GM23338 (cell line): ENCODE measurements around the gene IGF2. TPM values are rescaled to one million over a fixed set of nuclear protein-coding genes. Genes with fewer than 3 reads are reported as not detected.
A peak's percentile ranks its signal among the peaks of the same experiment; 100 is the strongest.

Experiments
- ATAC-seq: fragments of 200-7000 bp; cut with Tn5 transposase; 3 replicates; pipeline ENCODE4 v1.9.1; 2020
- DNase-seq: peaks from one replicate; pipeline ENCODE4 v3.0.0-alpha.2; 2015; ENCODE audit warnings: low spot score
- H2AFZ ChIP-seq: fragments of 200-600 bp; sonication (generic); 2 replicates; pipeline ENCODE4 v1.8.0; 2016; ENCODE audit warnings: antibody characterized with exemption, mild to moderate bottlenecking, moderate library complexity
- H3F3A ChIP-seq: fragments of 200-600 bp; sonication (generic); replicated peaks from 2 replicates; pipeline ENCODE4 v1.8.0; 2017; ENCODE audit warnings: antibody characterized with exemption, mixed run types, low read depth
- H3K27ac ChIP-seq: fragments of 200-600 bp; sonication (generic); 2 replicates; pipeline ENCODE4 v1.6.1; 2016; ENCODE audit warnings: low read depth
- H3K27me3 ChIP-seq: fragments of 200-600 bp; sonication (generic); 2 replicates; pipeline ENCODE4 v1.8.0; 2016; ENCODE audit warnings: mild to moderate bottlenecking, mixed run types, moderate library complexity; ENCODE audit not compliant: insufficient read depth
- H3K36me3 ChIP-seq: fragments of 200-600 bp; sonication (generic); 2 replicates; pipeline ENCODE4 v1.8.0; 2016; ENCODE audit warnings: mild to moderate bottlenecking; ENCODE audit not compliant: insufficient read depth
- H3K4me1 ChIP-seq: fragments of 200-600 bp; sonication (generic); 2 replicates; pipeline ENCODE4 v1.8.0; 2016; ENCODE audit warnings: mild to moderate bottlenecking, moderate library complexity; ENCODE audit not compliant: insufficient read depth
- H3K4me2 ChIP-seq: fragments of 200-600 bp; sonication (generic); 2 replicates; pipeline ENCODE4 v1.7.1; 2017; ENCODE audit warnings: mixed run types
- H3K4me3 ChIP-seq: fragments of 200-600 bp; sonication (generic); 2 replicates; pipeline ENCODE4 v1.6.1; 2016; ENCODE audit warnings: mixed run types
- H3K79me2 ChIP-seq: fragments of 200-600 bp; sonication (generic); replicated peaks from 2 replicates; pipeline ENCODE4 v1.8.0; 2017; ENCODE audit warnings: mild to moderate bottlenecking; ENCODE audit not compliant: insufficient read depth
- H3K9me2 ChIP-seq: fragments of 200-600 bp; sonication (generic); 2 replicates; pipeline ENCODE4 v1.8.0; 2017; ENCODE audit not compliant: insufficient read depth
- H4K20me1 ChIP-seq: fragments of 200-600 bp; sonication (generic); replicated peaks from 2 replicates; pipeline ENCODE4 v1.8.0; 2017; ENCODE audit warnings: mild to moderate bottlenecking; ENCODE audit not compliant: insufficient read depth
- H3K27ac Mint-ChIP-seq: 2 replicates; pipeline ENCODE4 v1.8.0; 2020; ENCODE audit warnings: inconsistent platforms, mild to moderate bottlenecking, moderate library complexity, mixed read lengths
- H3K27me3 Mint-ChIP-seq: 3 replicates; pipeline ENCODE4 v1.8.0; 2022; ENCODE audit warnings: low read depth, mild to moderate bottlenecking, moderate library complexity, mixed read lengths, inconsistent platforms; ENCODE audit not compliant: insufficient read depth, poor library complexity
- H3K36me3 Mint-ChIP-seq: 3 replicates; pipeline ENCODE4 v1.8.0; 2021; ENCODE audit warnings: low read depth, mild to moderate bottlenecking, inconsistent platforms, moderate library complexity, mixed read lengths
- H3K4me1 Mint-ChIP-seq: 3 replicates; pipeline ENCODE4 v1.8.0; 2020; ENCODE audit warnings: mild to moderate bottlenecking, inconsistent platforms, mixed read lengths
- H3K4me3 Mint-ChIP-seq: 3 replicates; pipeline ENCODE4 v1.8.0; 2021; ENCODE audit warnings: moderate library complexity, mild to moderate bottlenecking, inconsistent platforms, mixed read lengths
- H3K9me3 Mint-ChIP-seq: 3 replicates; pipeline ENCODE4 v1.8.0; 2020; ENCODE audit warnings: moderate library complexity, mild to moderate bottlenecking, inconsistent platforms, mixed read lengths
- CREB1 ChIP-seq: fragments of 250-450 bp; sonication (Bioruptor Pico); IDR thresholded peaks from 2 replicates; pipeline ENCODE4 v1.5.0; 2020; ENCODE audit warnings: low read depth, mild to moderate bottlenecking, moderate library complexity
- CTCF ChIP-seq, 2 experiments: fragments of 200-600 bp in 1 of 2; sonication (generic) in 1 of 2; conservative IDR thresholded peaks; 2 replicates each; pipeline versions ENCODE4 v1.5.1 to v1.6.1; 2016 to 2017; ENCODE audit warnings: antibody characterized with exemption in 2 of 2, low read depth in 2 of 2, mild to moderate bottlenecking in 2 of 2, moderate library complexity in 1 of 2
- ETS1 ChIP-seq: IDR thresholded peaks from 2 replicates; pipeline ENCODE4 v1.6.1; 2016; ENCODE audit warnings: antibody characterized with exemption
- EZH2 ChIP-seq: fragments of 200-600 bp; sonication (generic); IDR thresholded peaks from one replicate; pipeline ENCODE4 v1.8.0; 2017; ENCODE audit warnings: antibody characterized with exemption, mild to moderate bottlenecking, low read depth; ENCODE audit not compliant: unreplicated experiment
- EZH2phosphoT487 ChIP-seq: fragments of 200-600 bp; sonication (generic); IDR thresholded peaks from one replicate; pipeline ENCODE4 v1.8.1; 2018; ENCODE audit warnings: antibody characterized with exemption; ENCODE audit not compliant: unreplicated experiment
- JUNB ChIP-seq: IDR thresholded peaks from one replicate; pipeline ENCODE4 v1.6.1; 2016; ENCODE audit warnings: antibody characterized with exemption; ENCODE audit not compliant: unreplicated experiment
- NANOG ChIP-seq: IDR thresholded peaks from 2 replicates; pipeline ENCODE4 v1.6.1; 2016; ENCODE audit warnings: antibody characterized with exemption, borderline replicate concordance
- POLR2AphosphoS5 ChIP-seq: IDR thresholded peaks from 2 replicates; pipeline ENCODE4 v1.6.1; 2016; ENCODE audit warnings: antibody characterized with exemption, low read depth
- REST ChIP-seq: IDR thresholded peaks from one replicate; pipeline ENCODE4 v1.6.1; 2018; ENCODE audit warnings: antibody characterized with exemption; ENCODE audit not compliant: unreplicated experiment
- STAT1 ChIP-seq: IDR thresholded peaks from one replicate; pipeline ENCODE4 v1.6.1; 2016; ENCODE audit warnings: antibody characterized with exemption; ENCODE audit not compliant: unreplicated experiment
- ZNF114 ChIP-seq: fragments of 250-450 bp; sonication (Bioruptor Pico); IDR thresholded peaks from 2 replicates; pipeline ENCODE4 v1.5.0; 2020; ENCODE audit warnings: mild to moderate bottlenecking, moderate library complexity
- ZNF331 ChIP-seq: fragments of 250-450 bp; sonication (Bioruptor Pico); IDR thresholded peaks from 2 replicates; pipeline ENCODE4 v1.5.0; 2020; ENCODE audit warnings: low read depth, mild to moderate bottlenecking, moderate library complexity
- ZNF462 ChIP-seq: fragments of 250-450 bp; sonication (Bioruptor Pico); IDR thresholded peaks from 2 replicates; pipeline ENCODE4 v1.5.0; 2020; ENCODE audit warnings: mild to moderate bottlenecking, moderate library complexity
- polyA plus RNA-seq: library from polyadenylated mRNA; unstranded; fragments of >200 nt; fragmentation: Nextera tagmentation; extraction: Ambion mirVana; gene quantifications from 2 replicates; pipeline ENCODE4 v1.2.1, GENCODE V29; 2016
- total RNA-seq: library from RNA; depleted of rRNA; stranded (reverse); fragments of >200 nt; shearing (Covaris generic); gene quantifications from 2 replicates; pipeline ENCODE4 v1.2.3, GENCODE V29; 2014

The IGF2 gene
- total and polyA plus RNA-seq, 2 experiments from 2014 or later, result 1.4 to 4.0 TPM

- H3K27ac Mint-ChIP-seq, result no peak overlapping the region; the same call in 1 of the 2 replicates
- Histone ChIP-seq H4K20me1 (no peaks in the 10 kb centered on the region), H3K4me2 (no peak overlapping the region), H2AFZ (peak overlapping the region; percentile 80; the same call in 1 of the 2 replicates), H3K27ac (no peak overlapping the region), H3K79me2 (no peaks in the 10 kb centered on the region), H3K9me2 (peaks cover 5% of the 10 kb centered on the region; the same call in 1 of the 2 replicates), H3F3A (0 out of 2 replicates have a peak, but pooled peaks cover 2% of the 10 kb centered on the region), H3K4me1 (peaks cover 12% of the 10 kb centered on the region; the same call in 1 of the 2 replicates), H3K36me3 (no peaks in the 10 kb centered on the region), H3K27me3 (no peaks in the 10 kb centered on the region), H3K4me3 (no peak overlapping the region)
- no peaks in the 10 kb centered on the region for H3K9me3 Mint-ChIP-seq
- no peaks in the 10 kb centered on the region for H3K36me3 Mint-ChIP-seq
- H3K27me3 Mint-ChIP-seq, result peaks cover 17% of the 10 kb centered on the region
- DNase-seq (no peak), ATAC-seq (no peak)
- TF ChIP-seq POLR2AphosphoS5 (no peak), ZNF331 (CRISPR knock-in tag) (no peak), EZH2phosphoT487 (no peak), ZNF114 (CRISPR knock-in tag) (no peak), CREB1 (CRISPR knock-in tag) (no peak), STAT1 (no peak), JUNB (no peak), ETS1 (no peak), NANOG (no peak), CTCF (conservative IDR thresholded peaks at IDR 0.05; ENCODE audit: low read depth in 2 of 2) (no peak), EZH2 (no peak), ZNF462 (no peak), REST (no peak)
- H3K4me3 Mint-ChIP-seq, result no peak overlapping the region
- H3K4me1 Mint-ChIP-seq, result peaks cover 18% of the 10 kb centered on the region
These were observed 38.6 kb downstream of the IGF2 start for GRCh38 chr11:2100361-2101170.
